Measurements from ENCODE around the gene SP9.

DNA sequence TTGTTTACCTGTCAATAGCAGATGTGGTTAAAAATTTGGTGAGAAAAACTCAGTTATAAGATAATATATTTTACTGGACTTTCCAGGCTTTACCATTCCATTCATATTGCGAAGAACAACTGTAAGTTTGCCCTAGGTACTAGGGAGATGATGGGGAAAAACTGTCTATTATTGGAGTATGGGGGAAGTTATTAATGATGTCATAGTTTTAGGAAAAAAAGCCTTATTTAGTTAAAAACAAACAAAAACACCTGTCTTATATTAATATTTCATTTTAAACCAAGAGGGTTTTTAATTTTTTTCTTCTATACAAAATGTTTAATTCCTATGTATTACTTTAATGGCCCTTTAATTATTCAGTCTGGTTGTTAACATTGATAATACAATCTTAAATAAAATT is 18.2 kb downstream of the SP9 start:
- TF ChIP-seq ESRRA (IDR thresholded peaks at IDR 0.05; ENCODE audit: low read length) (no peak), POLR2A (IDR thresholded peaks at IDR 0.05; ENCODE audit: low read depth, low read length) (no peak), TARDBP (IDR thresholded peaks at IDR 0.05; ENCODE audit: borderline replicate concordance) (no peak), KDM1A (IDR thresholded peaks at IDR 0.05; ENCODE audit: borderline replicate concordance) (no peak), NFIC (IDR thresholded peaks at IDR 0.05; ENCODE audit: low read depth, low read length) (no peak), ZNF274 (IDR thresholded peaks at IDR 0.05; ENCODE audit: insufficient read depth, insufficient read length) (no peak)
- TF ChIP-seq, protein P1, sequence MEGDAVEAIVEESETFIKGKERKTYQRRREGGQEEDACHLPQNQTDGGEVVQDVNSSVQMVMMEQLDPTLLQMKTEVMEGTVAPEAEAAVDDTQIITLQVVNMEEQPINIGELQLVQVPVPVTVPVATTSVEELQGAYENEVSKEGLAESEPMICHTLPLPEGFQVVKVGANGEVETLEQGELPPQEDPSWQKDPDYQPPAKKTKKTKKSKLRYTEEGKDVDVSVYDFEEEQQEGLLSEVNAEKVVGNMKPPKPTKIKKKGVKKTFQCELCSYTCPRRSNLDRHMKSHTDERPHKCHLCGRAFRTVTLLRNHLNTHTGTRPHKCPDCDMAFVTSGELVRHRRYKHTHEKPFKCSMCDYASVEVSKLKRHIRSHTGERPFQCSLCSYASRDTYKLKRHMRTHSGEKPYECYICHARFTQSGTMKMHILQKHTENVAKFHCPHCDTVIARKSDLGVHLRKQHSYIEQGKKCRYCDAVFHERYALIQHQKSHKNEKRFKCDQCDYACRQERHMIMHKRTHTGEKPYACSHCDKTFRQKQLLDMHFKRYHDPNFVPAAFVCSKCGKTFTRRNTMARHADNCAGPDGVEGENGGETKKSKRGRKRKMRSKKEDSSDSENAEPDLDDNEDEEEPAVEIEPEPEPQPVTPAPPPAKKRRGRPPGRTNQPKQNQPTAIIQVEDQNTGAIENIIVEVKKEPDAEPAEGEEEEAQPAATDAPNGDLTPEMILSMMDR (IDR thresholded peaks at IDR 0.05 in 2 of 3, conservative IDR thresholded peaks at IDR 0.05 in 1 of 3; ENCODE audit: control insufficient read depth in 2 of 3, extremely low read depth in 1 of 3, insufficient read depth in 1 of 3, low read depth in 3 of 3, low read length in 3 of 3) = no peak
- TF ChIP-seq, protein P2, sequence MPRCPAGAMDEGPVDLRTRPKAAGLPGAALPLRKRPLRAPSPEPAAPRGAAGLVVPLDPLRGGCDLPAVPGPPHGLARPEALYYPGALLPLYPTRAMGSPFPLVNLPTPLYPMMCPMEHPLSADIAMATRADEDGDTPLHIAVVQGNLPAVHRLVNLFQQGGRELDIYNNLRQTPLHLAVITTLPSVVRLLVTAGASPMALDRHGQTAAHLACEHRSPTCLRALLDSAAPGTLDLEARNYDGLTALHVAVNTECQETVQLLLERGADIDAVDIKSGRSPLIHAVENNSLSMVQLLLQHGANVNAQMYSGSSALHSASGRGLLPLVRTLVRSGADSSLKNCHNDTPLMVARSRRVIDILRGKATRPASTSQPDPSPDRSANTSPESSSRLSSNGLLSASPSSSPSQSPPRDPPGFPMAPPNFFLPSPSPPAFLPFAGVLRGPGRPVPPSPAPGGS (IDR thresholded peaks at IDR 0.05; ENCODE audit: borderline replicate concordance, insufficient read depth, low read depth, low read length, poor library complexity, severe bottlenecking) = no peak

Measured in GM12878 (cell line).